AG09309 (cell line): ENCODE results near the gene IPO11.
A peak's percentile ranks its signal among the peaks of the same experiment; 100 is the strongest.

Experiments
- DNase-seq: peaks from one replicate; pipeline ENCODE4 v3.0.0-alpha.2; 2010; ENCODE audit warnings: low read depth
- H3K4me3 ChIP-seq: 2 replicates; pipeline ENCODE4 v1.5.1; 2011; ENCODE audit warnings: mild to moderate bottlenecking, low read depth, low read length, moderate library complexity; ENCODE audit not compliant: control insufficient read depth
- TF ChIP-seq, protein P1 (sequence below): IDR thresholded peaks from 2 replicates; pipeline ENCODE4 v1.5.1; 2011; ENCODE audit warnings: mild to moderate bottlenecking, low read depth, low read length, inconsistent platforms; ENCODE audit not compliant: insufficient read depth, control insufficient read depth; ENCODE audit errors: missing control alignments

The IPO11 gene

DNA sequence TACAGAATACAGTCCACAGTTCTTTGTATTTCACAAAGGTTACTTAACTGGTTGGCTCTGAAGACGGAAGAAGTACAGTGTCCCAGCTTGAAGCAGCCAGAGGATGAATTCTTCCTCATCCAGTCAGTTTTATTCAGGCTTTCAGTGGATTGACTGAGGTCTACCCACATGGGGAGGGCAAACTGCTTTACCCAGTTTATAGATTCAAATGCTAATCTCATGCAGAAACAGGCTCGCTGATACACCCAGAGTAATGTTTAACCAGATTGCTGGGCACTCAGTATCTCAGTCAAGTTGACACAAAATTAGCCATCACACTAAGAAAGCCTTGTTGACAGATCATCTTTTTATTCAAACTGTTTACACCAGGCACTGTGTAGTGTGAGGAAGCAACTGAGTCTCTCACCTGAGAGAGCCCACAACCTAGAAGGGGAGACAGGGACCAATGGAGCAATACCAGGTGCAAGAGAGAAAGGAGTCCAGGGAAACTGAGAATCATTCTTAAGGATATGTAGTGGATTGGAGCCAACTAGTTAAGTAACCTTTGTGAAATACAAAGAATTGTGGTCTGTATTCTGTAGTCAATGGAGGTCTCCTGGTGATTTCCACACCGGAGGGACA, 181.9 kb downstream of the IPO11 start:
- H3K4me3 ChIP-seq: no peak overlapping the region
- DNase-seq: no peak
- TF ChIP-seq, protein P1, sequence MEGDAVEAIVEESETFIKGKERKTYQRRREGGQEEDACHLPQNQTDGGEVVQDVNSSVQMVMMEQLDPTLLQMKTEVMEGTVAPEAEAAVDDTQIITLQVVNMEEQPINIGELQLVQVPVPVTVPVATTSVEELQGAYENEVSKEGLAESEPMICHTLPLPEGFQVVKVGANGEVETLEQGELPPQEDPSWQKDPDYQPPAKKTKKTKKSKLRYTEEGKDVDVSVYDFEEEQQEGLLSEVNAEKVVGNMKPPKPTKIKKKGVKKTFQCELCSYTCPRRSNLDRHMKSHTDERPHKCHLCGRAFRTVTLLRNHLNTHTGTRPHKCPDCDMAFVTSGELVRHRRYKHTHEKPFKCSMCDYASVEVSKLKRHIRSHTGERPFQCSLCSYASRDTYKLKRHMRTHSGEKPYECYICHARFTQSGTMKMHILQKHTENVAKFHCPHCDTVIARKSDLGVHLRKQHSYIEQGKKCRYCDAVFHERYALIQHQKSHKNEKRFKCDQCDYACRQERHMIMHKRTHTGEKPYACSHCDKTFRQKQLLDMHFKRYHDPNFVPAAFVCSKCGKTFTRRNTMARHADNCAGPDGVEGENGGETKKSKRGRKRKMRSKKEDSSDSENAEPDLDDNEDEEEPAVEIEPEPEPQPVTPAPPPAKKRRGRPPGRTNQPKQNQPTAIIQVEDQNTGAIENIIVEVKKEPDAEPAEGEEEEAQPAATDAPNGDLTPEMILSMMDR: no peak

DNA sequence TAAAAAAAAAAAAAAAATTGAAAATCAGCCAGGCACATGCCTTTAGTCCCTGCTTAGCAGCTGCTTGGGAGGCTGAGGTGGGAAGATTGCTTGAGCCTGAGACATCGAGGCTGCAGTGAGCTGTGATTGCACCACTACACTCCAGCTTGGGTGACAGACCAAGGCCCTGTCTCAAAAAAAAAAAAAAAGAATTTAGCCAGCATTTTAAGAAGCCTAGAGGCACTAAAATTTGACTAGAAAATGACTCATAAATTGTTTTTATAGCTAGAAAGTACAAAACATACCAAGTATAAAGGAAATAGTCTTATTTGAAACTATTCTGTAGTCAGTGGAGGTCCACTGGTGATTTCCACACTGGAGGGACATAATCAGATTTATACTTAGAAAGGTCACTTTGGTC, 183.5 kb downstream of the IPO11 start:
- TF ChIP-seq, protein P1: no peak
- no peak overlapping the region for H3K4me3 ChIP-seq
- peak; percentile 27 for DNase-seq

DNA sequence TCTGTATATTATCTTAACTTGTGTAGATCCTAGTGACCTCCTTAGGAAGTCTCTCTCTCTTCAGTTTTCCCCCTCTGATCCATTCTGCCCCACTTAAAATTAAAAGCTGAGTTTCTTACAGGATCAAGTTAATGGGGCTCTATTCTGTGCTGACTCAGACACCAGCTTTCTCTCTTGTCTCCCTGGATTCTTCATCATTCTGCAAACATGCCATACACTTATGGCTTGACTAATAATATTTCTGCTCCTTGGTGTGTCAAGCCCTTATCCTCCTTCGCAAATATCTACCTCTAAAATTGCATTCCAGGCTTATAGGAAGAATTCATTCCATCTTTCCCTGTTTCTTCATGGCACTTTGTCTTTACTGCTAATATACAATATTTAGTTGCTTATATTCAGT, 184.1 kb downstream of the IPO11 start:
- no peak for DNase-seq
- TF ChIP-seq, protein P1: no peak

DNA sequence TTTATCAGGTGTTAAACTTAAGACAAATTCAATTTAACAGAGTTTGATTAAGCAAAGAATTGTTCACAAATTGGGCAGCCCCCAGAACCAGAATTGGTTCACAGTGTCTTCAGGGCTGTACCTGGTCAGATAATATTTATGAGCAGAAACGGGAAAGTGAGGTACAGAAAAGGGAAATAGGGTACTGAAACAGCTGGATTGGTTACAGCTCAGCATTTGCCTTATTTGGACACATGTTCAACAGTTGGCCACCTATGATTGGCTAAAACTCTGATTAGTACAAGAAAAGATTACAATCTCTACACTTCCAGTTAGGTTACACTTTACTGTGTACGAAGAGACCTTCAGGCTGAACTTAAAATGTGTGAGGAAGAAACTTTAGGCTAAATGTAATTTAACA, 184.8 kb downstream of the IPO11 start:
- no peak overlapping the region for H3K4me3 ChIP-seq
- no peak for DNase-seq
- TF ChIP-seq, protein P1: no peak

More for the DNA sequence above, 184.1 kb downstream of the IPO11 start:
- no peak overlapping the region for H3K4me3 ChIP-seq

DNA sequence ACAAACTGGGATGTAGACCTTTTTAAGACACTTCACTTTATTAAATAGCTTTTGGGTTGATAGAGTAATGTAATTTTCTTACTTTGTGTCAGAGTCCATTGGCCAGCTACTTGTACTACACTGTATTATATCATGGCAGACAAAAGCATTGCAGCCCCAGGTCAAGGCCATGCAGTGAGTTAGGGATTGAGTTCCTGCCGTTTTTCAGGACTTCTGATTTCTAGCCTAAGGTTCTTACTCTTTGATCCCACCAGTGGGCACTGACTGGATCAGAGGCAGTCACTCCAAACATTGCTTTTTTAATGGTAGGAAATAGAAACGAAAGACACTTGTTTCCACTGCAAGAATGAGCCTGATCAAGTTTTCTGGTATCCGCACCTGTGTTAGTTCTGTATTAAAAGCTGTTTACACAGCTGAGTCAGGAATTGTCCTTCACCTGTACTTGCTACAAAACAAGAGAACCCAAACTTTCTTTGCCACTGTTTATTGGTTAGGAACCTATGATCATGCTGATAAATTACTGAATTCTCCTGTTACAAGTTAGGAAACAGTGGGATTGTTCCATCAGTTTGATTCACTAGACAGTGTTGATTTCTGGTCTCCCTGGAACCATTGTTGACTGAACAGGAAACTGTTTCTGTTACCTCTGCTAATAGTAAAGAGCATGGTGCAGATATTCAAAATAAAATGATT, 188.1 kb downstream of the IPO11 start:
- TF ChIP-seq, protein P1: no peak
- H3K4me3 ChIP-seq: no peak overlapping the region
- no peak for DNase-seq

DNA sequence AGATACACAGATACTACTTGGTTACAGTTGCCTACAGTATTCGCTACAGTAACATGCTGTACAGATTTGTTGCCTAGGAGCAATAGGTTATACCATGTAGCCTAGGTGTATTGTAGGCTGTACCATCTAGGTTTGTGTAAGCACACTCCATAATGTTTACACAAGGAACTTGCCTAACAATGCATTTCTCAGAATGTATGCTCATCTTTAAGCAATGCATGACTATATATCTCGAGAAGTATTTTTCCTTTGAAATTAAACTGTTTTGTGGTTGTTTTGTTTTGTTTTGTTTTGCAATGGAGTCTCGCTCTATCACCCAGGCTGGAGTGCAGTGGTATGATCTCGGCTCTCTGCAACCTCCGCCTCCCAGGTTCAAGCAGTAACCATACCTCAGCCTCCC, 191.4 kb downstream of the IPO11 start:
- H3K4me3 ChIP-seq: no peak overlapping the region
- TF ChIP-seq, protein P1: no peak
- no peak for DNase-seq
